ENCODE data around the gene EPB42.

DNA sequence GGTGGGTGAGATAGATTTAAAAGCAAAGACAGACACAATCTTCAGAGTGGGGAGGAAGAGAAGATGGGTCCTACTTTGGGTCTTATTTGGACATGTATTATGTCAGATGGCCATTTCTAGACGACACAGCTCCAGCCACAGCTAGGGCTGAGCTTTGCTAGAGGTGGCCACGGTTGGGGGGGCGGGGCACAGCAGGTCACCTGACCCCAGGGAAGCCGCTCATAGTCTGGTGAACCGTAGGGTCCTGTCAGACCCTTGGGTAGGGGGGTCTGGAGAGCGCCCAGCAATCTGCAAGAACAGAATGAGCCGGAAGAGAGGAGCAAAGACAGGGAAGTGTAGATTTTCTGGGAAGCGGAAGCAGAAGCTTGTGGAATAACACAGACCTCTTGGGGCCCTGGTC lies 6.6 kb downstream of the EPB42 start:
- no peak for TF ChIP-seq POLR2AphosphoS5 (IDR thresholded peaks at IDR 0.05)
- TF ChIP-seq, protein P1, sequence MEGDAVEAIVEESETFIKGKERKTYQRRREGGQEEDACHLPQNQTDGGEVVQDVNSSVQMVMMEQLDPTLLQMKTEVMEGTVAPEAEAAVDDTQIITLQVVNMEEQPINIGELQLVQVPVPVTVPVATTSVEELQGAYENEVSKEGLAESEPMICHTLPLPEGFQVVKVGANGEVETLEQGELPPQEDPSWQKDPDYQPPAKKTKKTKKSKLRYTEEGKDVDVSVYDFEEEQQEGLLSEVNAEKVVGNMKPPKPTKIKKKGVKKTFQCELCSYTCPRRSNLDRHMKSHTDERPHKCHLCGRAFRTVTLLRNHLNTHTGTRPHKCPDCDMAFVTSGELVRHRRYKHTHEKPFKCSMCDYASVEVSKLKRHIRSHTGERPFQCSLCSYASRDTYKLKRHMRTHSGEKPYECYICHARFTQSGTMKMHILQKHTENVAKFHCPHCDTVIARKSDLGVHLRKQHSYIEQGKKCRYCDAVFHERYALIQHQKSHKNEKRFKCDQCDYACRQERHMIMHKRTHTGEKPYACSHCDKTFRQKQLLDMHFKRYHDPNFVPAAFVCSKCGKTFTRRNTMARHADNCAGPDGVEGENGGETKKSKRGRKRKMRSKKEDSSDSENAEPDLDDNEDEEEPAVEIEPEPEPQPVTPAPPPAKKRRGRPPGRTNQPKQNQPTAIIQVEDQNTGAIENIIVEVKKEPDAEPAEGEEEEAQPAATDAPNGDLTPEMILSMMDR (IDR thresholded peaks at IDR 0.05) = no peak
